Thoracic aorta (tissue), 2 donors: ENCODE results near the gene COLEC12. TPM values are rescaled to one million over a fixed set of nuclear protein-coding genes. Genes with fewer than 3 reads are reported as not detected.

Experiments used
- ATAC-seq: fragments of 150-250 bp; one replicate; pipeline ENCODE4 v1.8.0; 2017; ENCODE audit warnings: low read depth; ENCODE audit not compliant: insufficient number of reproducible peaks, low FRiP score
- DNase-seq: peaks from one replicate; pipeline ENCODE4 v3.0.0-alpha.2; 2020; ENCODE audit warnings: low spot score
- H3K27ac ChIP-seq, 2 donors: fragments of 200-600 bp; sonication (generic); 1 replicate in 1 of 2; 2 replicates in 1 of 2; pipeline ENCODE4 v1.5.1; 2016; ENCODE audit warnings: mild to moderate bottlenecking in 2 of 2, moderate library complexity in 2 of 2
- H3K27me3 ChIP-seq: fragments of 200-600 bp; sonication (generic); replicated peaks from 2 replicates; pipeline ENCODE4 v1.6.0; 2016; ENCODE audit warnings: mild to moderate bottlenecking; ENCODE audit not compliant: insufficient read depth
- H3K36me3 ChIP-seq: fragments of 200-600 bp; sonication (generic); one replicate; pipeline ENCODE4 v1.5.1; 2016
- H3K4me1 ChIP-seq, 2 donors: fragments of 200-600 bp; sonication (generic); 1 replicate in 1 of 2; 2 replicates in 1 of 2; pipeline versions ENCODE4 v1.5.1 to v1.6.0; 2016; ENCODE audit warnings: low read depth in 2 of 2, mild to moderate bottlenecking in 1 of 2; ENCODE audit not compliant: control insufficient read depth in 1 of 2
- H3K4me3 ChIP-seq: fragments of 200-600 bp; sonication (generic); 2 replicates; pipeline ENCODE4 v1.5.1; 2016; ENCODE audit warnings: mild to moderate bottlenecking
- H3K9me3 ChIP-seq: fragments of 200-600 bp; sonication (generic); 2 replicates; pipeline ENCODE4 v1.5.1; 2016
- total RNA-seq, 2 donors: library from RNA; depleted of rRNA; stranded (reverse); fragments of >200 nt; gene quantifications; one replicate each; pipeline versions ENCODE4 v1.1.0 to v1.2.3, GENCODE V29; 2016
- TF ChIP-seq, protein P1 (sequence below): fragments of 200-600 bp; sonication (generic); IDR thresholded peaks from one replicate; pipeline ENCODE4 v1.5.1; 2019; ENCODE audit warnings: antibody characterized with exemption

Gene COLEC12
- total RNA-seq, 2 donors from 2014 or later = 19.3 to 21.3 TPM

DNA sequence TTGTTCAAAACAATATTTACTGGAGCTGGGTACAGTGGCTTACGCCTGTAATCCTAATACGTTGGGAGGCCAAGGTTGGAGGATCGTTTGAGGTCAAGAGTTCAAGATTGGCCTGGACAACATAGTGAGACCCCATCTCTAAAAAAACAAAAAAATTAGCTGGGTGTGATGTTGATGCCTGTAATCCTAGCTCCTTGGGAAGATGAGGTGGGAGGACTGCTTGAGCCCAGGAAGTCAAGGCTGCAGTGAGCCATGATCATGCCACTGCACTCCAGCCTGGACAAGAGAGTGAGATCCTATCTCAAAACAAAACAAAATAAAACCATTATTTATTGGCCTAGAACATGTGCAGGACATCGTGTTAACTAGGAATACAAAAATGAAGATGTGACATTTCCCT is 77.5 kb downstream of the COLEC12 start:
- DNase-seq (no peak), ATAC-seq (no peak)
- Histone ChIP-seq H3K27ac (no peak overlapping the region), H3K4me1 (peaks cover 0 to 4% of the 10 kb centered on the region in 2 donors), H3K27me3 (no peaks in the 10 kb centered on the region), H3K36me3 (no peaks in the 10 kb centered on the region), H3K9me3 (no peaks in the 10 kb centered on the region), H3K4me3 (no peak overlapping the region)
- TF ChIP-seq, protein P1, sequence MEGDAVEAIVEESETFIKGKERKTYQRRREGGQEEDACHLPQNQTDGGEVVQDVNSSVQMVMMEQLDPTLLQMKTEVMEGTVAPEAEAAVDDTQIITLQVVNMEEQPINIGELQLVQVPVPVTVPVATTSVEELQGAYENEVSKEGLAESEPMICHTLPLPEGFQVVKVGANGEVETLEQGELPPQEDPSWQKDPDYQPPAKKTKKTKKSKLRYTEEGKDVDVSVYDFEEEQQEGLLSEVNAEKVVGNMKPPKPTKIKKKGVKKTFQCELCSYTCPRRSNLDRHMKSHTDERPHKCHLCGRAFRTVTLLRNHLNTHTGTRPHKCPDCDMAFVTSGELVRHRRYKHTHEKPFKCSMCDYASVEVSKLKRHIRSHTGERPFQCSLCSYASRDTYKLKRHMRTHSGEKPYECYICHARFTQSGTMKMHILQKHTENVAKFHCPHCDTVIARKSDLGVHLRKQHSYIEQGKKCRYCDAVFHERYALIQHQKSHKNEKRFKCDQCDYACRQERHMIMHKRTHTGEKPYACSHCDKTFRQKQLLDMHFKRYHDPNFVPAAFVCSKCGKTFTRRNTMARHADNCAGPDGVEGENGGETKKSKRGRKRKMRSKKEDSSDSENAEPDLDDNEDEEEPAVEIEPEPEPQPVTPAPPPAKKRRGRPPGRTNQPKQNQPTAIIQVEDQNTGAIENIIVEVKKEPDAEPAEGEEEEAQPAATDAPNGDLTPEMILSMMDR = no peak

GRCh38 chr18:421247-422155 is 79.0 kb downstream of the COLEC12 start:
- Histone ChIP-seq H3K27me3 (no peaks in the 10 kb centered on the region), H3K4me3 (no peak overlapping the region), H3K27ac (no peak overlapping the region), H3K4me1 (peaks cover 0 to 4% of the 10 kb centered on the region in 2 donors), H3K9me3 (no peaks in the 10 kb centered on the region), H3K36me3 (no peaks in the 10 kb centered on the region)
- TF ChIP-seq, protein P1 = no peak
- DNase-seq (no peak), ATAC-seq (no peak)

- H3K4me3 ChIP-seq = no peak overlapping the region
- no peaks in the 10 kb centered on the region for H3K9me3 ChIP-seq
- DNase-seq = no peak
- TF ChIP-seq, protein P1 = no peak
- H3K27ac ChIP-seq = no peak overlapping the region
- no peaks in the 10 kb centered on the region for H3K36me3 ChIP-seq
- H3K27me3 ChIP-seq = no peaks in the 10 kb centered on the region
- H3K4me1 ChIP-seq = peaks cover 0 to 4% of the 10 kb centered on the region in 2 donors
- ATAC-seq = no peak
These were observed 79.7 kb downstream of the COLEC12 start for GRCh38 chr18:420661-421246.

DNA sequence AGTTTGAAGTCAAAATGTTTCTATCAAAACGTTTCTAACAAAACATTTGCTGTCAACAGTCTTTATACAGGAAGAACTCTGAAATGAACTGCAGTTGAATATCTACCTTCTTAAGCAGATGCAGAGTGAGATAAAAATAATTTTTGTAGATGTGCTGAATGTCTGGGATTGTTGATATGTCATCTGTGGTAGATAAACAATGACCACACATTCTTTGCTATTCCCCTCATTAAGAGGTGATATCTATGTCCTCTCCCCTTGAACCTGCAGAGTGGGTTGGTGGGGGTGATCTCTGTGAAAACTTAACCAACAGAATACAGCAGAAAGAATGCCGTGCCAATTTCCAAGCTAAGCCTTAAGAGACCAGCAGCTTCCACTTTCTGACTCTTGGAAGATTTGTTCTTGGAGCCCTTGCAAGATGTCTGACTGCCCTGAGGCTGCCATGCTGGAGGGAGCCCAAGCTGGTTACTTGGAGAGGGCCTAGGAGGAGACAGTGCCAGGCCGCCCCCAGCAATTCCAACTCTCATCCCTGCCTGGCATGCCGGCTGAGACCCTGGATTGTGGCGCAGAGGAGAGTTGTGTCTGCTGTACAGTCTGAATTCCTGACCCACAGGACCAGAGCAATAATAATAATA is 80.8 kb downstream of the COLEC12 start:
- Histone ChIP-seq H3K4me1 (peaks cover 0 to 4% of the 10 kb centered on the region in 2 donors), H3K4me3 (no peak overlapping the region), H3K27ac (no peak overlapping the region), H3K9me3 (no peaks in the 10 kb centered on the region), H3K36me3 (no peaks in the 10 kb centered on the region), H3K27me3 (no peaks in the 10 kb centered on the region)
- ATAC-seq (no peak), DNase-seq (no peak)
- TF ChIP-seq, protein P1 = no peak

DNA sequence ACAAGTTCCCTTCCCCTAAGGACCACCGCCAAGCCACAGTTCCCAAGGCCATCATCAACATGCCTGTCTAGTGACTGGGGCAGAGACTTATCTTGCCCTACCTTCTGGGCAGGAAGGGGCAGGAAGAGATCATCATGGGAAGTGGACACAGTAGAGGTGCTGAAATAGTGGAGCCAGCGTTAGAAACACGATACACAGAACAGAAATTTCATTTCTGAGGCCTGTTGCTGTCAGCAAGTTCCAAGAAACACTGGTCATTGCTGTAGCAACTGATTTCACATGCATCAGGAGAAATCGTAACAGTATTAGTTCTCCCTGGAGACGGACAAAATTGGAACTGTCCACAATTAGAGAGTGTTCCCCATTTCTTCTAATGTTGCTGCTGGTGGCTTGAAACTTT is 83.0 kb downstream of the COLEC12 start:
- H3K4me1 ChIP-seq = peaks cover 0 to 4% of the 10 kb centered on the region in 2 donors
- ATAC-seq = no peak
- no peak for DNase-seq
- H3K27ac ChIP-seq = no peak overlapping the region
- TF ChIP-seq, protein P1 = no peak
- H3K27me3 ChIP-seq = no peaks in the 10 kb centered on the region
- H3K9me3 ChIP-seq = no peaks in the 10 kb centered on the region
- no peak overlapping the region for H3K4me3 ChIP-seq
- H3K36me3 ChIP-seq = no peaks in the 10 kb centered on the region
